HG02852 (cell line): Measurements from ENCODE around the gene AIF1.
A peak's percentile ranks its signal among the peaks of the same experiment; 100 is the strongest.
"Not testable (repeated sequence)": the region's sequence is repeated elsewhere in the genome, so short reads cannot be mapped to it uniquely, and the experiment has no call there.

Source experiments
- ATAC-seq: cut with Tn5 transposase; IDR thresholded peaks from one replicate; pipeline ENCODE4 v1.9.1; 2021; ENCODE audit warnings: mild to moderate bottlenecking, moderate library complexity; ENCODE audit not compliant: unreplicated experiment

Gene AIF1

GRCh38 chr6:31580807-31581433 lies 34.1 kb upstream of the AIF1 start:
- ATAC-seq = peak; percentile 49

GRCh38 chr6:31581434-31582229 lies 33.4 kb upstream of the AIF1 start:
- no peak for ATAC-seq

GRCh38 chr6:31582230-31582643 lies 32.8 kb upstream of the AIF1 start, which contains the start of gene LTB:
Gene LTB (minus strand): TSS chr6:31582424. CDS start chr6:31582417, 7 bp downstream.
- ATAC-seq = no peak

GRCh38 chr6:31585491-31585890 lies 29.5 kb upstream of the AIF1 start:
- ATAC-seq = no peak

GRCh38 chr6:31586008-31586407 lies 29.0 kb upstream of the AIF1 start, which contains the start of gene LST1:
Gene LST1 (plus strand): TSS chr6:31586277. CDS start chr6:31587300, 1,023 bp downstream.
- no peak for ATAC-seq

- no peak for ATAC-seq
These were observed 28.3 kb upstream of the AIF1 start for GRCh38 chr6:31586599-31587281.

- ATAC-seq = no peak
These were observed 26.9 kb upstream of the AIF1 start for GRCh38 chr6:31587791-31588777.

GRCh38 chr6:31588871-31589650 lies 26.0 kb upstream of the AIF1 start:
- ATAC-seq = no peak

GRCh38 chr6:31590691-31591090 lies 24.3 kb upstream of the AIF1 start:
- ATAC-seq = not testable (repeated sequence)

- ATAC-seq = no peak
These were observed 22.6 kb upstream of the AIF1 start for GRCh38 chr6:31592396-31592771.

GRCh38 chr6:31597006-31597405 lies 18.0 kb upstream of the AIF1 start:
- ATAC-seq = no peak

GRCh38 chr6:31607317-31607716 lies 7.7 kb upstream of the AIF1 start:
- ATAC-seq = no peak

- ATAC-seq = no peak
These were observed 5.3 kb upstream of the AIF1 start for GRCh38 chr6:31609519-31610406.

- no peak for ATAC-seq
These were observed 4.1 kb upstream of the AIF1 start for GRCh38 chr6:31610968-31611367.

GRCh38 chr6:31614075-31614619 lies 887 bp upstream of the AIF1 start:
- ATAC-seq = no peak

GRCh38 chr6:31615748-31616147 lies 714 bp downstream of the AIF1 start:
- no peak for ATAC-seq

GRCh38 chr6:31617010-31617409 lies 2.0 kb downstream of the AIF1 start:
- ATAC-seq = no peak

- peak; percentile 74 for ATAC-seq
These were observed 5.0 kb downstream of the AIF1 start for GRCh38 chr6:31619805-31620585.
